ENCODE data around the gene MAN1B1. TPM values are rescaled to one million over a fixed set of nuclear protein-coding genes. Genes with fewer than 3 reads are reported as not detected.

MAN1B1 gene
- total and polyA plus RNA-seq, 4 donors, result 19.9 to 31.8 (median 26.5) TPM

DNA sequence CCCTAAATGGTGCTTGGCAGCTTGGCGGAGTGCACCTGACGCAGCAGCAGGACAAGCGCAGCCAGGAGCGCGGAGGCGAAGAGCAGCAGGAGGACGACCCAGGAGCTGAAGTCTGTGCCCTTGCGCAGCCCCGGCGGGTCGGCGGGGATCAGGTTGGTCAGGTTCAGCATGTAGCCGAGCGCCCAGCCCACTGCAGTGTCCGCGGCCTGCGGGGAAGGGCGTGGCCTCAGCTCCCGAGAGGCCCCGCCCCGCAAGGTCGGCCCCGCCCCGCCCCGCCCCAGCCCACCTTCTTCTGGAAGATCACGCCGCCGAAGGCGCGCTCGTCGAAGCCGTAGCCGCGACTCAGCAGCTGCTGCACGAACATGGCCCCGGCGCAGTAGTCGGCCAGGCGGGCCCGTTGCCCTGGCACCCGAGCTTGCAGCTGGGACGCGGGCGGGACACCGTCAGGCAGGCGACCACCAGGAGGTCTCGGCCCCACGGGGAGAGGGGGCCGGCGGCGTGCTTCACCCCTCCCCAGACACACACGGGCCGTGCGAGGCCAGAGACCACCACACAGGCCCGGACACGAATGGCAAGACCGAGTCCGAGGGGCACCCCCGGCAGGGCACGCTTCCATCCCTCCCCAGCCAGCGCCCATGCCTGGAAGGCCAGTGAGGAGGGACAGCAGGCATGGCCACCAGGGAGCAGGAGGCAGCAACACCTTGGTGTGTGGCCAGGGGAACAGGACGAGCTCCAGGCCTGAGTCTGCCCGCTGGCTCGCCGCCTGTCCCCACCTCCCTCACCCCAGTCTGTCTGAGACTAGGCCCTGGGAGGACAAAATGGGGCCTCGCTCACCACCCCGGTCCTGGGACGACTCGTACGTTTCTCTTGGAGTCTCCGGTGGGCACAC, 37.9 kb upstream of the MAN1B1 start:
- no peak for DNase-seq (ENCODE audit: low spot score)

More for the DNA sequence above, 37.9 kb upstream of the MAN1B1 start:
- whole genome bisulfite sequencing, result 33% methylated on average over 72 of the region's 72 CpGs
- no peak for TF ChIP-seq EGR1 (IDR thresholded peaks at IDR 0.05; ENCODE audit: low read depth in 2 of 2)
- no peak for TF ChIP-seq RAD21 (IDR thresholded peaks at IDR 0.05)
- TF ChIP-seq, protein P1, sequence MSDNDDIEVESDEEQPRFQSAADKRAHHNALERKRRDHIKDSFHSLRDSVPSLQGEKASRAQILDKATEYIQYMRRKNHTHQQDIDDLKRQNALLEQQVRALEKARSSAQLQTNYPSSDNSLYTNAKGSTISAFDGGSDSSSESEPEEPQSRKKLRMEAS (IDR thresholded peaks at IDR 0.05), result no peak
- TF ChIP-seq RXRA (IDR thresholded peaks at IDR 0.05), result no peak
- no peak for TF ChIP-seq HNF4A (conservative IDR thresholded peaks at IDR 0.05)
- no peak for TF ChIP-seq HNF4G (IDR thresholded peaks at IDR 0.05)
- TF ChIP-seq FOXA1 (IDR thresholded peaks at IDR 0.05), result no peak
- TF ChIP-seq SP1 (IDR thresholded peaks at IDR 0.05), result no peak
- no peak for TF ChIP-seq REST (IDR thresholded peaks at IDR 0.05)
- TF ChIP-seq NR2F2 (IDR thresholded peaks at IDR 0.05), result no peak
- TF ChIP-seq, protein P2, sequence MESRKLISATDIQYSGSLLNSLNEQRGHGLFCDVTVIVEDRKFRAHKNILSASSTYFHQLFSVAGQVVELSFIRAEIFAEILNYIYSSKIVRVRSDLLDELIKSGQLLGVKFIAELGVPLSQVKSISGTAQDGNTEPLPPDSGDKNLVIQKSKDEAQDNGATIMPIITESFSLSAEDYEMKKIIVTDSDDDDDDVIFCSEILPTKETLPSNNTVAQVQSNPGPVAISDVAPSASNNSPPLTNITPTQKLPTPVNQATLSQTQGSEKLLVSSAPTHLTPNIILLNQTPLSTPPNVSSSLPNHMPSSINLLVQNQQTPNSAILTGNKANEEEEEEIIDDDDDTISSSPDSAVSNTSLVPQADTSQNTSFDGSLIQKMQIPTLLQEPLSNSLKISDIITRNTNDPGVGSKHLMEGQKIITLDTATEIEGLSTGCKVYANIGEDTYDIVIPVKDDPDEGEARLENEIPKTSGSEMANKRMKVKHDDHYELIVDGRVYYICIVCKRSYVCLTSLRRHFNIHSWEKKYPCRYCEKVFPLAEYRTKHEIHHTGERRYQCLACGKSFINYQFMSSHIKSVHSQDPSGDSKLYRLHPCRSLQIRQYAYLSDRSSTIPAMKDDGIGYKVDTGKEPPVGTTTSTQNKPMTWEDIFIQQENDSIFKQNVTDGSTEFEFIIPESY (IDR thresholded peaks at IDR 0.05), result no peak
- no peak for TF ChIP-seq TAF1 (conservative IDR thresholded peaks at IDR 0.05)
- TF ChIP-seq, protein P3, sequence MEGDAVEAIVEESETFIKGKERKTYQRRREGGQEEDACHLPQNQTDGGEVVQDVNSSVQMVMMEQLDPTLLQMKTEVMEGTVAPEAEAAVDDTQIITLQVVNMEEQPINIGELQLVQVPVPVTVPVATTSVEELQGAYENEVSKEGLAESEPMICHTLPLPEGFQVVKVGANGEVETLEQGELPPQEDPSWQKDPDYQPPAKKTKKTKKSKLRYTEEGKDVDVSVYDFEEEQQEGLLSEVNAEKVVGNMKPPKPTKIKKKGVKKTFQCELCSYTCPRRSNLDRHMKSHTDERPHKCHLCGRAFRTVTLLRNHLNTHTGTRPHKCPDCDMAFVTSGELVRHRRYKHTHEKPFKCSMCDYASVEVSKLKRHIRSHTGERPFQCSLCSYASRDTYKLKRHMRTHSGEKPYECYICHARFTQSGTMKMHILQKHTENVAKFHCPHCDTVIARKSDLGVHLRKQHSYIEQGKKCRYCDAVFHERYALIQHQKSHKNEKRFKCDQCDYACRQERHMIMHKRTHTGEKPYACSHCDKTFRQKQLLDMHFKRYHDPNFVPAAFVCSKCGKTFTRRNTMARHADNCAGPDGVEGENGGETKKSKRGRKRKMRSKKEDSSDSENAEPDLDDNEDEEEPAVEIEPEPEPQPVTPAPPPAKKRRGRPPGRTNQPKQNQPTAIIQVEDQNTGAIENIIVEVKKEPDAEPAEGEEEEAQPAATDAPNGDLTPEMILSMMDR (IDR thresholded peaks at IDR 0.05; ENCODE audit: low read depth, low read length, missing input control), result no peak
- no peak for TF ChIP-seq YY1 (IDR thresholded peaks at IDR 0.05)
- no peak for TF ChIP-seq FOXA2 (IDR thresholded peaks at IDR 0.05)
- TF ChIP-seq ATF3 (IDR thresholded peaks at IDR 0.05), result no peak
- TF ChIP-seq GABPA (IDR thresholded peaks at IDR 0.05 in 1 of 2, conservative IDR thresholded peaks at IDR 0.05 in 1 of 2), result no peak
- Histone ChIP-seq H3K9me3 (ENCODE audit: control insufficient read depth in 4 of 4, low read length in 3 of 4) (no peaks in the 10 kb centered on the region), H3K27me3 (ENCODE audit: control insufficient read depth in 4 of 4, insufficient read depth in 4 of 4, low read length in 3 of 4) (peaks cover 6 to 14% (median 8%) of the 10 kb centered on the region in 4 donors), H3K4me3 (ENCODE audit: low read depth in 1 of 3, low read length in 3 of 3) (no peak overlapping the region), H3K36me3 (ENCODE audit: control insufficient read depth in 4 of 4, insufficient read depth in 3 of 4, low read depth in 1 of 4, low read length in 3 of 4) (no peaks in the 10 kb centered on the region), H3K4me1 (ENCODE audit: control insufficient read depth in 4 of 4, insufficient read depth in 4 of 4, low read length in 3 of 4) (peaks cover 0 to 40% (median 9%) of the 10 kb centered on the region in 4 donors), H3K9ac (ENCODE audit: low read depth in 1 of 2, low read length in 2 of 2) (no peak overlapping the region), H3K27ac (ENCODE audit: low read depth in 1 of 2, low read length in 2 of 2) (no peak overlapping the region)
